Measurements from ENCODE around the gene TRERF1.

DNA sequence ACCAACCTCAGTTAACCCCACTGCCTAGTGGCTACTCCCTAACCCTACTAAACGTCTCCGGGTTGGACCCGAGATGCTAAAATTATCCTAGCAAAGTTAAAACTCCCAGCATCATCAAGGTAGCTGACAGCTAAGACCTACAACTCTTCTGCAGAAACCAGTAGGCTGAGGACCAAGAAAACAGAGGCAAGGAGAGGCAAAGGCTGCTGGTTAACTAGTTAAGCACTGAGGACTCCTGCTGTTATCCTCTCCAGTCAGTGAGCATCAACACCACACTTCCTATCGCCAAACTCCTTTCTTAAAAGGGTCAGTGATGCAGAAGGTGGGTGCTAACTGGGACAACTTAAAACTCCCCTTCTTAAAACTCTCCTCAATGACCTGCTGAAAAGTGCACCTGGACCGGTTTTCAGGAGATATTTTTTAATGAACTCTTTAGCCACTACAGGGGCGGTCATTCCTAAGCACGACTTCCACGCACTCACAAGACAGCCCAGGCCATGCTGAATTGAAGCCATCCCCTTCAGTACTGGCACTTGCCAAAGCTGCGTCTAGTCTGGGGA, 1.7 kb downstream of the TRERF1 start:
- no peak for TF ChIP-seq CTCF (IDR thresholded peaks at IDR 0.05)
- no peak for TF ChIP-seq POLR2A (IDR thresholded peaks at IDR 0.05)
